MCF 10A (cell line): ENCODE measurements around the gene GAMT. TPM values are rescaled to one million over a fixed set of nuclear protein-coding genes. Genes with fewer than 3 reads are reported as not detected.
A peak's percentile ranks its signal among the peaks of the same experiment; 100 is the strongest.

Source experiments
- BruUV-seq: library from RNA; stranded (reverse); fragments of 400-500 nt; replicated peaks from 2 replicates; lab custom pipeline; 2021; lab: Mats Ljungman, UMichigan
- CTCF ChIA-PET: fragments of 300-600 bp; sonication (Branson Sonifier 250); formaldehyde crosslinking; extraction: SDS; loops from one replicate; lab custom pipeline; 2021; ENCODE audit warnings: antibody characterized with exemption, inconsistent platforms; lab: Yijun Ruan, JAX
- POLR2A ChIA-PET: fragments of 300-600, 350-650 bp; sonication (Branson Sonifier 250); formaldehyde crosslinking; extraction: SDS; loops from one replicate; lab custom pipeline; 2020; ENCODE audit warnings: antibody characterized with exemption, inconsistent platforms; lab: Yijun Ruan, JAX
- DNase-seq: peaks from one replicate; pipeline ENCODE4 v3.0.0-alpha.2; 2018; ENCODE audit not compliant: unreplicated experiment
- H3K27ac Mint-ChIP-seq: one replicate; pipeline ENCODE4 v1.8.0; 2022; ENCODE audit warnings: mild to moderate bottlenecking, low read depth, mixed read lengths; ENCODE audit not compliant: unreplicated experiment
- H3K27me3 Mint-ChIP-seq: one replicate; pipeline ENCODE4 v1.8.0; 2022; ENCODE audit warnings: mixed read lengths; ENCODE audit not compliant: insufficient read depth, unreplicated experiment
- H3K36me3 Mint-ChIP-seq: one replicate; pipeline ENCODE4 v1.8.0; 2022; ENCODE audit warnings: mild to moderate bottlenecking, moderate library complexity, mixed read lengths; ENCODE audit not compliant: insufficient read depth, unreplicated experiment
- H3K4me1 Mint-ChIP-seq: one replicate; pipeline ENCODE4 v1.8.0; 2022; ENCODE audit warnings: mixed read lengths; ENCODE audit not compliant: insufficient read depth, unreplicated experiment
- H3K4me3 Mint-ChIP-seq: one replicate; pipeline ENCODE4 v1.8.0; 2022; ENCODE audit warnings: mild to moderate bottlenecking, moderate library complexity, mixed read lengths; ENCODE audit not compliant: unreplicated experiment
- H3K9me3 Mint-ChIP-seq: one replicate; pipeline ENCODE4 v1.8.0; 2022; ENCODE audit warnings: mixed read lengths; ENCODE audit not compliant: unreplicated experiment
- intact Hi-C: fragments of 100-400 bp; cut with micrococcal nuclease; formaldehyde crosslinking; loops from 2 replicates; pipeline ENCODE4 v1.14.1; 2022
- total RNA-seq: library from RNA; stranded (reverse); gene quantifications from 2 replicates; pipeline ENCODE4 v1.2.3, GENCODE V29; 2022
- TF ChIP-seq, protein P1 (sequence below): fragments of 200-600 bp; IDR thresholded peaks from one replicate; pipeline ENCODE4 v1.8.0; 2022; ENCODE audit warnings: antibody characterized with exemption, mild to moderate bottlenecking; ENCODE audit not compliant: unreplicated experiment

The GAMT gene
- total RNA-seq, 1 experiment from 2014 or later, result 7.0 TPM

GRCh38 chr19:1360126-1360817 is 41.1 kb downstream of the GAMT start:
- ChIA-PET POLR2A (interaction anchor here (0.7 to 1.5 kb wide), 4 partner anchors 23 to 85 kb away, joined by 3 to 4 read pairs (median 4); partner anchors contain the start of gene FAM174C), CTCF (interaction anchor here (0.7 to 0.8 kb wide), 4 partner anchors 9 to 59 kb away, joined by 3 to 4 read pairs (median 4); no protein-coding TSS in a partner anchor)
- Mint-ChIP-seq H3K4me3 (peak overlapping the region; percentile 23), H3K27me3 (no peaks in the 10 kb centered on the region), H3K36me3 (peaks cover 77% of the 10 kb centered on the region), H3K27ac (no peak overlapping the region), H3K4me1 (peaks cover 17% of the 10 kb centered on the region), H3K9me3 (no peaks in the 10 kb centered on the region)
- TF ChIP-seq, protein P1, sequence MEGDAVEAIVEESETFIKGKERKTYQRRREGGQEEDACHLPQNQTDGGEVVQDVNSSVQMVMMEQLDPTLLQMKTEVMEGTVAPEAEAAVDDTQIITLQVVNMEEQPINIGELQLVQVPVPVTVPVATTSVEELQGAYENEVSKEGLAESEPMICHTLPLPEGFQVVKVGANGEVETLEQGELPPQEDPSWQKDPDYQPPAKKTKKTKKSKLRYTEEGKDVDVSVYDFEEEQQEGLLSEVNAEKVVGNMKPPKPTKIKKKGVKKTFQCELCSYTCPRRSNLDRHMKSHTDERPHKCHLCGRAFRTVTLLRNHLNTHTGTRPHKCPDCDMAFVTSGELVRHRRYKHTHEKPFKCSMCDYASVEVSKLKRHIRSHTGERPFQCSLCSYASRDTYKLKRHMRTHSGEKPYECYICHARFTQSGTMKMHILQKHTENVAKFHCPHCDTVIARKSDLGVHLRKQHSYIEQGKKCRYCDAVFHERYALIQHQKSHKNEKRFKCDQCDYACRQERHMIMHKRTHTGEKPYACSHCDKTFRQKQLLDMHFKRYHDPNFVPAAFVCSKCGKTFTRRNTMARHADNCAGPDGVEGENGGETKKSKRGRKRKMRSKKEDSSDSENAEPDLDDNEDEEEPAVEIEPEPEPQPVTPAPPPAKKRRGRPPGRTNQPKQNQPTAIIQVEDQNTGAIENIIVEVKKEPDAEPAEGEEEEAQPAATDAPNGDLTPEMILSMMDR, result no peak
- DNase-seq, result no peak
- BruUV-seq, result no TSS peak
- intact Hi-C loops, result loop anchor here (5.0 kb wide), 1 partner anchor 78 kb away; no protein-coding TSS in a partner anchor

DNA sequence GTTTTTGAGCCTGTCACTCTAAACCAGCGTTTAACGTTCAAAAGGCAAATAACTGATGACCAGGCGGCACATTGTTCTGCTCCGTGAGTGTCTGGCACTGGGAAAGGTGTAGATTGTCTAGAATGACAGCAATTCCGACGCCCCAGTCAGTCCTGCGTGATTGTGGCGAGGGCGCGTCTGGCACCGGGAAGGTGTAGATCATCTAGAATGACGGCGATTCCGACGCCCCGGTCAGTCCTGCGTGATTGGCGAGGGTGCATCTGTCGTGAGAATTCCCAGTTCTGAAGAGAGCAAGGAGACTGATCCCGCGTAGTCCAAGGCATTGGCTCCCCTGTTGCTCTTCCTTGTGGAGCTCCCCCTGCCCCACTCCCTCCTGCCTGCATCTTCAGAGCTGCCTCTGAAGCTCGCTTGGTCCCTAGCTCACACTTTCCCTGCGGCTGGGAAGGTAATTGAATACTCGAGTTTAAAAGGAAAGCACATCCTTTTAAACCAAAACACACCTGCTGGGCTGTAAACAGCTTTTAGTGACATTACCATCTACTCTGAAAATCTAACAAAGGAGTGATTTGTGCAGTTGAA is 43.7 kb downstream of the GAMT start:
- CTCF ChIA-PET, result no interaction called here
- POLR2A ChIA-PET, result interaction anchor here (1.5 kb wide), 1 partner anchor 46 kb away, joined by 3 read pairs; no protein-coding TSS in a partner anchor
- intact Hi-C loops, result no loop called here
- no peaks in the 10 kb centered on the region for H3K27me3 Mint-ChIP-seq
- no TSS peak for BruUV-seq
- TF ChIP-seq, protein P1, result no peak
- peaks cover 17% of the 10 kb centered on the region for H3K4me1 Mint-ChIP-seq
- H3K4me3 Mint-ChIP-seq, result no peak overlapping the region
- H3K9me3 Mint-ChIP-seq, result no peaks in the 10 kb centered on the region
- H3K36me3 Mint-ChIP-seq, result peaks cover 53% of the 10 kb centered on the region
- DNase-seq, result no peak
- H3K27ac Mint-ChIP-seq, result no peak overlapping the region

- H3K27ac Mint-ChIP-seq, result no peak overlapping the region
- DNase-seq, result no peak
- H3K4me3 Mint-ChIP-seq, result no peak overlapping the region
- ChIA-PET CTCF (interaction anchor here (0.8 kb wide), 1 partner anchor 78 kb away, joined by 5 read pairs; no protein-coding TSS in a partner anchor), POLR2A (interaction anchor here (1.5 kb wide), 1 partner anchor 47 kb away, joined by 3 read pairs; no protein-coding TSS in a partner anchor)
- BruUV-seq, result TSS peak; percentile 19
- peaks cover 9% of the 10 kb centered on the region for H3K4me1 Mint-ChIP-seq
- H3K9me3 Mint-ChIP-seq, result no peaks in the 10 kb centered on the region
- no peaks in the 10 kb centered on the region for H3K27me3 Mint-ChIP-seq
- H3K36me3 Mint-ChIP-seq, result peaks cover 47% of the 10 kb centered on the region
- intact Hi-C loops, result no loop called here
- TF ChIP-seq, protein P1, result no peak
These were observed 44.9 kb downstream of the GAMT start for GRCh38 chr19:1356508-1356865.
